Fibroblast of skin of right quadriceps (primary cell): Measurements from ENCODE around the gene U2SURP.

Source experiments
- DNase-seq: peaks from one replicate; pipeline ENCODE4 v3.0.0-alpha.2; 2013

Gene U2SURP

DNA sequence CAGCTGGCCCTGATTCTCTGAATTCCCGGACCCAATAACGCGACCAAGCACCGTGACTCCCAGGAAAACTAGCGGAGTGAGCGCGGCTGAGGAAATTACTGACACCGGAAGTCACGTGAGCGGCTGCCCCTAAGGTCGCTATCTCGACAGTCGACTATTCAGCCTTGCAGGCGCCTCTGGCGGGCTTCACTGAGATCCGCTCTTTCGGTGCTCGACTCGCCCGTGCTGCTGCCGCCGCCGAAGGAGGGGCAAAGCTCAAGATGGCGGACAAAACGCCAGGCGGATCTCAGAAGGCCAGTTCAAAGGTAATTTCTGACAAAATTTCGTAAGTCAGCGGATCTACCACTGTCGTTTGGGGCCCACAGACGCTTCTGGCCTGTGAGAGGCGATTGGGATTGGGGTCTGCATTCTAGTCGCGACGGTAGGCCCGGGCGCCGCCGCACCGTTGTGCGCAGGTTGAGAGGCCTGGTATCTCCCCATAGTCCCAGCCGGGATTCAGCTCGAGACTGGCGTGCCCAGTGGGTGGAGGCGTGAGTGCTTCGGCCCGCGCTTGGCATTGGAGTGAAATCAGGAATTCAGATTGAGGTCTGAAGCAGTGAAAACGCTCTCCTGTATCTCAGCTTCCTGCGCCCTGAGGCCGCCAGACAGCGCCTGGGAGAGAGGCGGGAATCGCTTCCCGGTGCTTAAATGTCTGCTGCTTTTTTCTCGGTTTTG is at the start of gene U2SURP:
Gene U2SURP (plus strand): TSS at position 202 of the 714 bp plus-strand sequence. CDS start 59 bp downstream, at position 261.
- peak; percentile 98 for DNase-seq

DNA sequence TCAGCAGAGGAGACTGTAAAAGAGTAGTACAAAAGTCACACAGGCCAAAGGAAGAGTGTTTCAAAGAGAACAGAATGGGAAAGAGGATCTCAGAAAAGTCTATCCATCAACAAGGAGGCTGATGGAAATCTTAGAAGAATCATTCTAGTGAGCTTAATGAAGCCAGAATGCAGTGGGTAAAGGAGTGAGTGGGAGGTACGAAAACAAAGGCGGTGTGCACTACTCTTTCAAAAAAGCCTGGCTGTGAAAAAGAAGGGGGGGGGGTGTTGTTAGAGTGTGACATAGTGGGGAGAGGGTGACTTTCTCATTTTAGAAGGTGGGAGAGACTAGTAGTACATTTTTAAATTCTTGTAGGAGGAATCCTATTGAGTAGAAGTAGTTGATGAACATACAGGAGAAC is 49.6 kb upstream of the U2SURP start:
- DNase-seq: no peak

DNA sequence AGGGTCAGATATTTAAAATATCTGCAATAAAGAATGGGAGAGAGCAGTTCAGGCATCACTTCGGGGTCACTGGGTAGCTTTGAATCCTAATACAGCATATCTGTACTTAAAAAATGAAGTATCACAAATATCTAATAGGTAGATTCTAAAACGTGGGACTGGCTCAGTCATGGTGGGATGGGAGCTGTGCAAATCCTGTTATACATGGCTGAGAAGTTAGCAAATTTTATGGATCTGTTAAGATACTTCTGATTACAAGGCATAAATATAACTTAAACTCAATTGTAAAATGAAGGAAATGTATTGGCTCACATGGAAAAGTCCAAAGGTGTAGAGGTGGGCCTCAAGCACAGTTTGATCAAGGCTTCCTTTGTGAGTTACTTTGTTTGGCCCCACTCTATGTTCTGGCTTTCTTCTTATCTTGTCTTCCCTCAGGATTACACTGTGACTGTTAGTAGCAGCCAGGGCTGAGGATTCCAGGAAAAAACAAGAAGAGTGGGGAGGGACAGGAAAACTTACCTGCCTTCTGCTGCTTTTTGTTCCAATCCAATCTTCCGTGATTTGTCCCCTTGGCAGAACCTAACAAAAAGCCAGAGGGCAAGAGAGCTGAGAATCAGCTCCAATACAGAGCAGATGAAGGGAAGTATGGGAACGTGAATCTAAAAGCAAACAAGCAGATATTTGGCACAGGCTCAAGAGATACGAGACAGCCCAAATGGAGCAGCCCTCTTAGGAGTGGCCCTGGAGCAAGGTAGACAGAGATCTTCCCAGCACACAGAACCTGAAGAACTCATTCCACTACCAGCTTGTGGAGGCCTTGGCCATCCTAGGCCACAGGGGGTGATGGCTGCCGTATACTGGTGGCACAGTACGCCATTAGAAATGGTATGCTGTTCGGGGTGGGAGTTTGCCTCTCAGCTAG is 48.8 kb upstream of the U2SURP start:
- DNase-seq: no peak

DNA sequence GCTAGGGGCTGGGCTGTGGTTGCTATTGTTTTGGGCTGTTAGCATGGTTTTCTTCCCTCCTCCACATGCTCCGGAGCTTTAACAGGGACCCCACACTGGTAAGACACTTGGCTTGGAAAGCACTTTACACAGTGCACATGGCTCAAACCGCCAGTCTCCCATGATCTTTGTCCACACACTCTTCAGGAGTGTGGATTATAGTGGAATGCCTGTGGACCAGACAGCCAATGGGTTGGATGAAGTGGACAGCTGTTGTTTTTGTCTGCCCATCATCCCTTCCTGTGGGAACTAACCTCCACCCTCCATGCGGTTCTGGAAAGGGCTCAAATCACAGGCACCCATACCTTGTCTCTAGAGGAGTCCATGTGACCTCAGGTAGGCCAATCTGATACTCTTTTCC is 47.9 kb upstream of the U2SURP start:
- DNase-seq: no peak

- DNase-seq: no peak
Observed at GRCh38 chr3:142958707-142959106, 42.7 kb upstream of the U2SURP start.

GRCh38 chr3:142960322-142960850 is 41.0 kb upstream of the U2SURP start:
- DNase-seq: no peak

GRCh38 chr3:142961539-142961938 is 39.8 kb upstream of the U2SURP start:
- no peak for DNase-seq

DNA sequence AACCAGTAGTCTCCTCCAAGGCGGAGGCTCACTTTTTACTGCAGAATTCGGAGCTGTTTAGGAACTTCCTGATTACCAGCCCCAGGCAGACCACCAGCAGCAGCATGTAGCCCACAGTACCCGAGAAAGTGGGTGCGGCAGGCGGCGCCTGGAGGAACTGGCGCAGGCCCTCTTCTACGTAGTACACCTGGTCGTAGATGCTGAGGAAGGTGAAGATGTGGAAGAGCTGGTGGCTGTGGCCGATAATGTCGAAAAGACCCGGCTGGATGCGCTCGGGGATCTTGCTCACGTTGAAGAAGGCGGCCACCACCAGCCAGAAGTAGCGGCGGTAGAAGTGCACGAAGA is 39.2 kb upstream of the U2SURP start:
- no peak for DNase-seq

DNA sequence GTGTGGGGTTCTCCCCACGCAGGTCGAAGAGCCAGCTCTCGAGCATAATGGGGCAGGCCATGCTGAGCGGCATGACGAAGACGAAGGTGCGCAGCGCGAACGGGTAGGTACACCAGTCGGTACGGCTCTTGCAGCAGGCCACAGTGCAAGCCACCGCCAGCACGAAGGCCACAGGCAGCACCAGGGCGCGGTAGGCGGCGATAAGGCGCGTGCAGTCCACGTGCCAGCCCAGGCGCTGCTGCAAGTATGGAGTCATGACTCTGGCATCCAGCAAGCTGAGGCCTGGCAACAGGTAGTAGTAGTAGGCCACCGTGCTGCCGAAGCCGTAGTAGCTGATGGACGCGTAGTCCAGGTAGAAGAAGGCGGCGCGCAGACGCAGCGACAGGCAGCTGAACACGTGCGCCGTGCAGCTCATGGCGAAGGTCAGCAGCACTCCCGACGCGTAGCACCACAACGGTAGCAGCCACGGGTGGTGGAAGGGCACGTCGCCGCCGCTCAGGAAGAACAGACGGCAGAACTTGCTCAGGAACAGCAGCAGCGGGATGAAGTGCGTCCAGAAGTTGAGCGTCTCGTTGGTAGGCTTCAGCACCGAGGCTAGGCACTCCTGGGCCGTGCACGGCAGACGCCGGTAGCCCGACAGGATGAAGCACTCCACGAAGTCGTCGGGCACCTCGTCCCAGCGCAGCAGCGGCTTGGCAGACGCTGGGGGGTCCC is 38.7 kb upstream of the U2SURP start:
- DNase-seq: no peak

DNA sequence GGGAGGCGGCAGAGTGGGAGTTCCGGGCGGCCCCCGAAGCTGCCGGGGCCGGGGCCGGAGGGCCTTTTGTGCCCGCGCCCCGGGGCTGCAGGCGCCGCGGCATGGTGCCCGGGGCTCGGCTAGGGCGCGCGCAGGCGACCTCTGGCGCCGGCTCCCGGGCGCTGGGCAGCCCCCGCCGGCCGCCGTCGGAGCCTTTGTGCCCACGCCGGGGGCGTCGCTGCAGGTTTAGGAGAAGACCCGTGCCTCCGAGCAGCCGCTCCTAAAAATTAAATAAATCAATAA is 38.2 kb upstream of the U2SURP start:
- no peak for DNase-seq

DNA sequence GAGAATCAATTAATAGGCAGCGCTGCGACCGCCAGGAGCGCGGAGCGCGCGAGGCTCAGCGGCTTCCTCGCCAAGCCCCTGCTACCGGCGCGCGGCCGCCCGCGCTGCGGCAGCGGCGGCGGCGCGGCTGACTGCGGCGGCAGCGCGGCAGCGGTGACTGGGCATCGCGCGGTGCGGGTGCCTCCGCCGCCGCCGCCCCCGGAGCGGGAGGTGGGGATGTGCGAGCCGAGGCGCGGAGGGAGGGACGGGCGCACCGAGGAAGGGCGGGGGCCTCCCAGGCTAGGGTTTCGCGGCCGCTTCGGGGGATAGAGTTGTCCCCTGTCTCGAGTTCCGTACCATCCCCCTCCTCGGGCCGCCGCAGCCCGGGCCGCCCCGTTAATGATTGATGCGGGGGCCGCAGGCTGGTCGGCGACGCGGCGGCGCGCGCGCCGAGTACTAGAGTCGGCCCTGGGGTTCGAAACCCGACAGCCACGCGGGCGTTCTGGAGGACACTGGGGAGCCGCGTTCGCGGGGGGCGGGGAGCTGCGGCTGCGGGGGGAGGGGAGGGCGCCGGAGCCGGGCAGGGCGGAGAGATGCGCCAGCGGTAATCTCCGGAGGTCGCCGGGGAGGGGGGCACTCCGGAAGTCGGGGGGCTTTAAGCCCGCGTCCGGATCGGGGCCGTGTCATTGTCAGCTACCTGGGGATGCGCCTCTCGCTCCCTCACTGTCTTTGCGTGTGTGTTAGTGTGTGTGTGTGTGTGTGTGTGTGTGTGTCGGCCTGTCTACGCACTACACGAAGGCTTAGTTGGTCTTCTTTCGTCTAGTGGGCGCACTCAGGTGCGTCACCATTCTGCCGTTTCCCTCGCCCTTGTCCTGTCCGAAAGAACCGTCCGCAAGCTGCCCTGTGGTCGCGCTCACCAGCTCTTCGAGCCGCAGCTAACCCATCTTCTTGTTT is 37.6 kb upstream of the U2SURP start, which contains the start of gene PAQR9:
Gene PAQR9 (minus strand): TSS at position 159 of the 933 bp plus-strand sequence. CDS start 338 bp downstream, outside the sequence.
- DNase-seq: no peak

DNA sequence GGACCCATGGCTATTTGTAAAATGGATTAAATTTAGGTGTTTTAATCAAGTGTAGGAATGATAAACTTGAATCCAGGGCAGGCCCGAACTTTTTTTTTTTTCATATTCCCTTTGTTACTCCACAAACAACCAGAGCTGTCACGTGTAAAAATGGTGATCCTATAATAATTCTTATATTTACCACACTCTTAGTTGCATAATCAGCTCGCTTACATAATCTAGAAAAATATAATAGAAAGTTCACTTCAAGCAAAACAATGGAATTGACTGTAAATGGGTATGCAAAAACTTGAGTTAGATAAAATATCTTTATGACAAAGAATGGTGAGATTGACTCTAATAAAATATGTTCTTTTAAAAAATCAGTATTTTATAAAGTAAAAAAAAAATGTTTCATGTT is 35.8 kb upstream of the U2SURP start:
- DNase-seq: no peak

- DNase-seq: no peak
Observed at GRCh38 chr3:142966808-142967207, 34.6 kb upstream of the U2SURP start.

DNA sequence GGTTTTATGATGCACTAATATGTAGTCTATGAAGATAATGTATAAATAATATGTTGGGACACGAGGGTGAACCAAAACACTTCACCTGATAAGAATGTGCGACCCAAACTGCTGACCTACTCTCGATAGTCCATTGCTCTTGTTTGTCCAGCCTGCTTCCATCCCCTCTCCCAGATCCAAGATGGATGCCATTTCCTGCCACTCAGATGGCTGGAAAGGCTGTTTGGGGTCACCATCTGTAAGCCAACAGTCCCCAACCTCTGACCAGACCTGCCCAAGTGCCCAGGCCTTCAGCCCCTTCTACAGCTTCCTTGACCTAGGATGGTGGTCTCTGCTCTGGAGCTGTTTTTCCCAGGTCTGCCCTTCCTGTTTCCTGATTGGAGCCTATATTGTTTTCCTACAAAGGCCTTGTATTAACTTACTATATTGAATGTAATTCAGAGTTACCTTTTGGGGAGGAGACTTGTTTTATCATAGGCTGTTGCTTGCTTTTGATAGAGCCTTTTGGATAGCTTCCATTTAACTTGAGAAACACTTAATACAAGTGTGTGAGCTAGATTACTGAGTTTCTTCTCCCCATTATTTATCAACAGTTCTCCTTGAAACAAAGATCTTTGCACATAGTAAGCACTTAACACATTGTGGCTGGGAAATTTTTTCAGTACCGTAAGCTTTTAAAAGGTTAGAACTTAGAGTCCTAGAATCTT is 32.9 kb upstream of the U2SURP start:
- DNase-seq: no peak

DNA sequence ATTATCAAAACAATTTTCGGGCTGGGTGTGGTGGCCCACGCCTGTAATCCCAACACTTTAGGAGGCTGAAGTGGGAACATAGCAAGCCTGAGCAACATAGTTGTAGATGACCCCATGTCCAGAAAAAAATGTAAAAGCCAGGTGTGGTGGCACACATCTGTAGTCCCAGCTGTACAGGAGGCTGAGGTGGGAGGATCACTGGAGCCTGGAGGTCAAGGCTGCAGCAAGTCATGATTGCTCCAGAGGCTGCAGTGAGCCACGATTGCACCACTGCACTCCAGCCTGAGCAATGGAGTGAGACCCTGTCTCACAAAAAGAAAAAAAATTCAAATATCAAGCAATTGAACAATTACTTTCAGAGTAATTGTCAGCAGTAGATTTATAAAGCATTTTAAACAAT is 29.9 kb upstream of the U2SURP start:
- no peak for DNase-seq

DNA sequence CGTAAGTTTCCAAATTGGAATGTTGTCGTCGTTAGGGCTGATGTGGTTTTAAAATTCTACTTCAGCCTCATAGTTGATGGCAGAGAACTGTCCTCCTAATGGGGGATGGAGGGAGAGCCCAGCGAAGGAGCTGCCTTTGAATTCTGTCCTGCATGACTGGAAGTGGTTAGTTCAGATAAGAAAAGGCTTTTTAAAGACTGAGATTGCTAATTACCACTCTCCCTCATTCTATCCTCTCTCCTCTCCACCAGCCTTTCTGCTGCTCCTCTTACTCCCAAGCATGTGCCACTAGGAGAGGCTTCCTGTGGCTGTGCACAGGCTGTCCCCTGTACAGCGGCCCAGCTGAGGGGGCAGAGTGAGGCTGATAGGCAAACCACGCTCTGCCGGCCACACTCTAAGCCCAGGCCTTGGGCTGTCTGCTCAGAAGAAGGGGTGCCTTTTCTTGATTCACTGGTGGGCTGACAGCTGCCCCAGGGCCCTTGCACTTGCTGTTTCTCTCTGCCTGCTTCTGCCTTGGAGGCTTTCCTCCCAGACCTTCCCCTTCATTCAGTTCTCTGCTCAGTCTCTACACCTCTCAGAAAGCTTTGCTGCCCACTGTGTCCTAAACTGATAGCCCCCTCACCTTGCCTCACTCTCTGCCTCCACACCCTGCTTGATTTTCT is 29.1 kb upstream of the U2SURP start:
- DNase-seq: no peak

- no peak for DNase-seq
Observed at GRCh38 chr3:142973217-142974009, 28.0 kb upstream of the U2SURP start.

- DNase-seq: no peak
Observed at GRCh38 chr3:142975316-142975995, 25.9 kb upstream of the U2SURP start.

- peak; percentile 86 for DNase-seq
Observed at GRCh38 chr3:142976621-142977398, 24.6 kb upstream of the U2SURP start.
